Stimulated activated CD4-positive, alpha-beta T cell treated with anti-CD3 and anti-CD28 coated beads, Interleukin-15, amount 100 ng/mL, for 24 hours (primary cell): ENCODE measurements around the gene PLAU.

Experiments used
- DNase-seq: peaks from one replicate; pipeline ENCODE4 v3.0.0-alpha.2; 2020

Gene PLAU

GRCh38 chr10:73910764-73911552, at the start of gene PLAU:
Gene PLAU, plus strand, starts transcription at chr10:73911132. Its CDS starts 424 bp downstream, at chr10:73911556.
- DNase-seq = peak; percentile 59

DNA sequence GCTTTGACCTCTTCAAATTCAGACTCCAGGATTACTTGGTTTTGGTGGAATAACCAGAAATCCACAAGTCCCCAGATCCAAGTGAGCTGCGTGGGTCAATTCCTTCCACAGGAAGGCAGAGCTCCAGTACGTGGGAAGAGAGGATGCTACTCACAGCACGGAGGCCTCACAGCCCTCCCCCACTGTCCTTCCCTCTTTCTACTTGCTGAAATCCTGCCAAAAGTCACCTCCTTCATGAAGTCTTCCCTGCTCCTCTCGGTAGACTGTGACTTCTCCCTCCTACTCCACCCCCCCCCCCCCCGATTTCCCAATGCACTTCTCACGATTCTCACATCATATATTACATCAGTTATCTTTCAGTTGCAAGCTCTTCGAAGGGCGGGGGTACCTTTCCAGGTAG, 48.9 kb upstream of the PLAU start:
- no peak for DNase-seq

- DNase-seq = no peak
These were observed 47.7 kb upstream of the PLAU start for GRCh38 chr10:73863039-73863817.

GRCh38 chr10:73864229-73864628, 46.7 kb upstream of the PLAU start:
- DNase-seq = no peak

DNA sequence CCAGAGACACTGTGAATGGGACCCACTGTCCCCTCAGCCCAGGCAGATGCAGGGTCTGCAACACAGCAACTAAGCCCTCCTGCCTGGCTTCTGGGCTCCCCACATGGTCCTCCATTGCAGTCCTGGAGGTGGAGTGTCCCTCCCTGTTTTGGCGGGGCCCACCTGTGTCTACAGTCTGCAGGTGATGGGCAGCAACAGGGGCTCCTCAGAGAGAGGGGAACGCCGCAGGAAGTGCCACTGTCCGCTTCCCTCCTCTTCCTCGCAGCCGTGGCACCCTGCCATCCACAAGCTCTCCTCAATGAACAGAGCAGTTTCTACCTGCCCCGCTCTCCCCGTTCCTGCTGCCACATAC, 45.8 kb upstream of the PLAU start:
- DNase-seq = no peak

- peak; percentile 68 for DNase-seq
These were observed 45.2 kb upstream of the PLAU start for GRCh38 chr10:73865459-73866442.

DNA sequence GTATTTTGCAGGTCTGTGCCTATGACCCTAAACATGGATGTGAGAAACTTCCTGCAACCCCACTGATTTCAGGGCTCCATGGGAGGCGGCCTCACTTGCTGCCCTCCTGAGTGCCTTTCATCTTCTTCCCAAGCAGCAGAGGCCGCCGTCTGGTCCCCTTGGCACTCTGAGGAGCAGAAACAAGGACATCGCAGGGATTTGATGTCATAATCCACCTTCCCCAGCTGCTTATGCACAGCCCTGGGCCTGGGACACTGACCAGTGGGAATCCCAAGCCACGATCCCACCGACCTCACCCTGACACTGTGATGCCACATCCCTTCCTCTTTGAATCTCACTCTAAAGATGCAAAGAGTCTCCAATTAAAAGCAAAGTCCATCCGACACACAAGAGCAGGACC, 44.3 kb upstream of the PLAU start:
- DNase-seq = no peak

DNA sequence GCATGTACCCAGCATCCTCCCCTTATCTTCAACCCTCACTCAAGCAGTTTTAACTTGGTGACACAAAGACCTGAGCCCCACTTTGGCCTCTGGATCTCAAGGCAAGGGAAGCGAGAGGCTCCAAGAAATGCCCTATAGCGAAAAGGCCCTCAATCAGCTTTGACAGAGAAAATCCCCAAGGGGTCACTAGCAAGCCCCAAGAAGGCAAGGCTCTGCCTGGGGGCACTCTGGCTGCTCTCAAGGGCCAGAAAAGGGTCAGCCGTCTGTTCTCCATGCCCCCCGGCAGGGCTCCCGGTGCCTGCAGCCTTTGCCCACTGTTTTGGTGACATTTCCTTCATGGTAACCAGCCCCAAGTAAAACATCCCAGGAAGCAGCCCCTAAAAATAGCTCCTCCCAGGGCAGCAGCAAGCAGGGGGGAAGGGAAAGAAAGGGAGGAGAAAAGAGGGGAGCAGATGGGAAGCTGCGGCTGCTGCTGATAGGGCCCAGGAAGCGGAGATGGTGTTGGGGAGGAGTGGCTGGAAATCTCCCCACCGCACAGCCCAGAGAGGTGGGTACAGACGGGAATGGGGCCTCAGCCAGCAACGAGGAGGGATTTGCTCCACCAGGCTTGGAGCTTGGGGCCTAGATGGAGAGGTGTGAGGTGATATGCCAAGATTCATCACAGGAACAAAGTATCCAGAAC, 43.7 kb upstream of the PLAU start:
- DNase-seq = no peak

DNA sequence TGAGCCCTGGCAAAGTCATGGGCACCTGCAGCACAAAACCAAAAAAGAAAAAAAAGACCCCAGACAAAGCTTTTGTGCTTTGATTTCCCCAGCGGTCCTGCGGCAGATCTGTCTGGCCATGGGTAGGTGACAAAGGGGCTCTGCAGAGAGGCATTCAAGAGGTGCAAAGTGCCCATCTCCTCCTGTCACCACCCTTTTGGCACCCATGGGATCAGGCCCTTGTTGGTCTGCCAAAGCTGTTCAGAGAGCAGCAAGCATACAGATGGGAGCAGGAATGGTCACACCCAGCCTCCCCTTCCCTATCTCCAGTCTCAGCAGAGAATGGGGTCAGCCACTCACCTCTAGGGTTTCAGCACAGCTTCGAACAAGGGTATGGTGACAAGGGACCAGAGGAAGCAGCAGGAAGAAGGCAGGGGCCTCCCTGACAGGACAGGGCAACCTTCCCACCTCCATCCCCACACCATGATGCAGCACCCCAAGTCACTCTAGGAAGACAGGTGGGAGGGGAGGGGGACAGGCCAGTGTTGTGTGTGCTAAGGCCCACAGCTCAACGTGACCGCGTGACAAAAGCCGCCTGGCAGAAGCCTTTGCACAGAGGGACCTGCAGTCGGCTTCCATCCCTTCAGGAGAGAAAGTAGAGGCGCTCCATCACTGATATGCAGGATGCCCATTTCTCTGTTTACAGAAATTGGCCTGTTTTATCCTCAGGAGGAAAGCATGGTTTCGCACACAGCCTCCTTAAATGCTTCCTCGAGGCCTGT, 42.9 kb upstream of the PLAU start:
- no peak for DNase-seq

- no peak for DNase-seq
These were observed 42.2 kb upstream of the PLAU start for GRCh38 chr10:73868655-73869195.

DNA sequence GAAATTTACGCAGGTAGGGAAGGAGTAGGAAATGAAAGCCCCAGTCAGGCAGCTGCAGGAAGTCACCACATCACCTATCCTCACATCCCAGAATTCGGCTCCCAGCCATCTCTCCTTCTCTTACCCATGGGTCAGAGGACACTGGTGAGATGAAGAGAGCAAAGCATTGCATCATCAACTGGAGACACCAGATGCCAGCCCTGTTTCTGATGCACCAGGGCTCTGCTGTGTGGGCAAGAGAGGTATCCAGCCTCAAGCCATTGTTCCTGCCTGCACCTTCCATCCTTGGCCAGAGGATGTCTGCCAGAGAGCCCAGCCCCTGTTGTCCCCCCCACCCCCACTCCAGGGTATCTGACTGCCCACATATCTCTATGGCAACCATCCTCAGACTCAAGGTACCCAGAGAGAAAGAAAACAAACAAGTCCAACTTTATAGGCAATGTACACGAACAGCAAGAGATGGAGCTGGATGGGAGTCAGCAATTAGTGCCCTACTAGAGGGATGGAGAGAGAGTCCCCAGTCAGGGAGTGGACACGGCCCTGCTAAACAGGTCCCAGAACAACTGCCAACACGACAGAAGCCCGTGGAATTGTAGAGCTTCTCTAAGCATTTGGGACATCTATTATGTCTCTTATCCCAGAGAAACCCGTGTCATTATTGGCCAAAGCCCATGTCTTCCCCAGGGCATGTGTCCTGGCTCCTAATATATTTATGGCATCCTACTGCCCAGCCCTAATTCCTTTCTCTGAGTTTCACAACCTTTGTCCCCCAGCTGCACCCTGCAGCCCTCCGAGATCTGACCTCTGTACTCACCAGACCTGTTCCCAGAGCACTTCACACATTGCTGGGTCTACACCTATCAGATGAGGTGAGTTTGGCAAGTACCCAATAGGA, 39.4 kb upstream of the PLAU start:
- DNase-seq = no peak

DNA sequence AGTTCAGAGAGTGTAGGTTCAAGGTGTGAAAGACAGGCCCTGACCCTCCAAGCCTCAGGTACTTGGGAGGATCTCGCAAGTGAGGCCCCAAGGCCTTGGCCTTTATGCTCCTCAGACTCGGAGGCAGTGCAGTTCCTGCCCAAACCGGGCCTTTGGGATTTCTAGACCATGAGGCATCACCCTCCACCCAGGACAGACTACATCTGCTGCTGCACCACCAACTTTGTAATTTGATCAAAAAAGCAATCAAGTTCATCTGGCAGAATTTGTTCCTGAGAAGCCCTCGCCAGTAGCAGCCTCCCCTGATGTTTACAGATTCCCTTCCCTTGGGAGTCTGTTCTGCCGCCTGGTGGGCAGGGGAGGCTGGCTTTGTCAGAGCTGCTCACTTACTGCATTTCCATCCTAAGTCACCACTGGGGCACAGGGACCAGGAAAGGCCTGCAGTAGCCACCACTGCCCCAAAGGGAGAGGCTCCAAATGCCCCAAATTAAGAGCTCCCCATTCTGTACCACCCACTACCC, 38.7 kb upstream of the PLAU start:
- no peak for DNase-seq

GRCh38 chr10:73873142-73873837, 37.6 kb upstream of the PLAU start:
- no peak for DNase-seq

- DNase-seq = peak; percentile 36
These were observed 37.1 kb upstream of the PLAU start for GRCh38 chr10:73873838-73874215.

GRCh38 chr10:73874267-73875138, 36.4 kb upstream of the PLAU start, which contains the start of gene CAMK2G:
Gene CAMK2G, minus strand, starts transcription at chr10:73874555. Its CDS starts 94 bp downstream, at chr10:73874461.
- peak; percentile 87 for DNase-seq

GRCh38 chr10:73875139-73875475, 35.8 kb upstream of the PLAU start:
- no peak for DNase-seq

DNA sequence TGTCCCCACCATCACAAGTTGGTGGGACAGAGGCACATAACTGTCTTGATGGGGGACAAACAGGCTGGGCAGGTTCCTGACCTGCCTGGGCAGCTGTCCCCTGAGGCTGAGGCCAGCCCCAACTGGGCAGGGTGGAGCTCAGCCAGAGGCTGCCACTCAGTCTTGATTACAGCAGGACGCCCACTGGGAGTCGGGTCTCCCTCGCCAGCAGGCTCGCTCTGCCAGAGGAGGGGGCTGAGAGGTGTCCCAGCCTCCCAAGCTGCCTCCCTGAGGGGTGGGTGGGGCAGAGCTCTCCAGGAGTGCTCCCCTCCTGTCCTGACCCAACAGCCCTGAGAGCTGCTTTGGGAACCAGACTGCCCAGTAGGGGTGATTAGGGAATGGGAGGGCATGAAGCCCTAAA, 34.8 kb upstream of the PLAU start:
- DNase-seq = no peak

DNA sequence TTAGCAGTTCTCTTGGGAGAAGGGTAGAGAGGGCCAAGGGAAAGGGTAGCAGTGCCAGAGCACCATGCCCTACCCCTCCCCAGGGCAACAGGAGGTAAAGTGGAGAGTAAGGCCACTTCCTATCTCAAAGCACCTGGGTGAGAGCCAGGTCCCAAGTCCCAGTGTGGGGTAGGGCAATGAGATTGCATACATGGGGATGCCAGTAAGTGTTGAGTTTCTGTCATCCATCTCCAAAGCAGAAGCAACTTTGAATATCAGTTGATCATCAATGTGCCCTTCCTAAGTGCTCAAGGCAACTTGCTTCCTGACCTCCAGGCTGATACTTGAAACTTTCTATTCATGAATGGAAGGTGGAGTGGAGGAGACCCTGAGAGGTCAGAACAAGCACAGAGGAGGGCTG, 34.4 kb upstream of the PLAU start:
- no peak for DNase-seq

GRCh38 chr10:73876971-73877370, 34.0 kb upstream of the PLAU start:
- DNase-seq = no peak
